ENCODE results near the gene GJD3. TPM values are rescaled to one million over a fixed set of nuclear protein-coding genes. Genes with fewer than 3 reads are reported as not detected.

GJD3 gene
- total RNA-seq, 1 experiment from 2014 or later, result not detected

DNA sequence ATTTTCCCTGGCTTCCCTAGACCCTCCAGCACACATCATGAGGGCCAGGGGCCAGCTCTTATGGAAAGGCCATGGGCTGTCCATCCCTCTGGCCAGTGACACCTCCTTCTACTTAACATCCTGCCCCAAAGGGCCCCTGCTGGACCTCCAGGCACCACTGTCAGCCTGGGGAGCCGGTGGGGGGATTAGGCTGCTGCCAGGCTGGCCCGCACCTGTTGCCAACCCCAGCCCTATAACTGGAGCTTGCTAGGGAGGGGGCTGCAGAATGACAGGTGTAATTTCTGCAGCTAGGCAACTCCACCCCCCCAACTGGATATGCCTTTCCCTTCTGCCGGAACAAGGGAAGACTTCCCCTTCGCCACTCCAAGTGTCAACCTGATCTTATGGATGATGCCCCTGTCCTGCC is 43.0 kb downstream of the GJD3 start:
- Histone ChIP-seq H3F3A (ENCODE audit: insufficient read depth, low read depth) (peaks cover 18% of the 10 kb centered on the region), H3K9me2 (ENCODE audit: insufficient read depth) (no peaks in the 10 kb centered on the region), H3K9me3 (ENCODE audit: insufficient read depth, low read depth) (no peaks in the 10 kb centered on the region), H3K4me2 (peak overlapping the region; percentile 71; the same call in 1 of the 2 replicates), H2AFZ (no peak overlapping the region), H3K4me1 (replicated peaks; ENCODE audit: insufficient read depth) (peaks cover 67% of the 10 kb centered on the region), H3K36me3 (ENCODE audit: low read depth) (no peaks in the 10 kb centered on the region), H4K20me1 (ENCODE audit: insufficient read depth) (peaks cover 11% of the 10 kb centered on the region), H3K4me3 (no peak overlapping the region), H3K79me2 (ENCODE audit: low read depth) (peaks cover 81% of the 10 kb centered on the region), H3K27me3 (ENCODE audit: insufficient read depth, low read depth) (no peaks in the 10 kb centered on the region), H3K27ac (no peak overlapping the region)
- POLR2A ChIA-PET (ENCODE audit: unreplicated experiment), result no interaction called here
- DNase-seq, result no peak
- intact Hi-C loops (cut with micrococcal nuclease; ENCODE audit: unreplicated experiment), result no loop called here
- BruUV-seq (replicated peaks), result no TSS peak
- CTCF ChIA-PET, result no interaction called here
- TF ChIP-seq EZH2 (IDR thresholded peaks at IDR 0.05; ENCODE audit: low read depth), result no peak
- TF ChIP-seq, protein P1, sequence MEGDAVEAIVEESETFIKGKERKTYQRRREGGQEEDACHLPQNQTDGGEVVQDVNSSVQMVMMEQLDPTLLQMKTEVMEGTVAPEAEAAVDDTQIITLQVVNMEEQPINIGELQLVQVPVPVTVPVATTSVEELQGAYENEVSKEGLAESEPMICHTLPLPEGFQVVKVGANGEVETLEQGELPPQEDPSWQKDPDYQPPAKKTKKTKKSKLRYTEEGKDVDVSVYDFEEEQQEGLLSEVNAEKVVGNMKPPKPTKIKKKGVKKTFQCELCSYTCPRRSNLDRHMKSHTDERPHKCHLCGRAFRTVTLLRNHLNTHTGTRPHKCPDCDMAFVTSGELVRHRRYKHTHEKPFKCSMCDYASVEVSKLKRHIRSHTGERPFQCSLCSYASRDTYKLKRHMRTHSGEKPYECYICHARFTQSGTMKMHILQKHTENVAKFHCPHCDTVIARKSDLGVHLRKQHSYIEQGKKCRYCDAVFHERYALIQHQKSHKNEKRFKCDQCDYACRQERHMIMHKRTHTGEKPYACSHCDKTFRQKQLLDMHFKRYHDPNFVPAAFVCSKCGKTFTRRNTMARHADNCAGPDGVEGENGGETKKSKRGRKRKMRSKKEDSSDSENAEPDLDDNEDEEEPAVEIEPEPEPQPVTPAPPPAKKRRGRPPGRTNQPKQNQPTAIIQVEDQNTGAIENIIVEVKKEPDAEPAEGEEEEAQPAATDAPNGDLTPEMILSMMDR (conservative IDR thresholded peaks at IDR 0.05), result no peak

DNA sequence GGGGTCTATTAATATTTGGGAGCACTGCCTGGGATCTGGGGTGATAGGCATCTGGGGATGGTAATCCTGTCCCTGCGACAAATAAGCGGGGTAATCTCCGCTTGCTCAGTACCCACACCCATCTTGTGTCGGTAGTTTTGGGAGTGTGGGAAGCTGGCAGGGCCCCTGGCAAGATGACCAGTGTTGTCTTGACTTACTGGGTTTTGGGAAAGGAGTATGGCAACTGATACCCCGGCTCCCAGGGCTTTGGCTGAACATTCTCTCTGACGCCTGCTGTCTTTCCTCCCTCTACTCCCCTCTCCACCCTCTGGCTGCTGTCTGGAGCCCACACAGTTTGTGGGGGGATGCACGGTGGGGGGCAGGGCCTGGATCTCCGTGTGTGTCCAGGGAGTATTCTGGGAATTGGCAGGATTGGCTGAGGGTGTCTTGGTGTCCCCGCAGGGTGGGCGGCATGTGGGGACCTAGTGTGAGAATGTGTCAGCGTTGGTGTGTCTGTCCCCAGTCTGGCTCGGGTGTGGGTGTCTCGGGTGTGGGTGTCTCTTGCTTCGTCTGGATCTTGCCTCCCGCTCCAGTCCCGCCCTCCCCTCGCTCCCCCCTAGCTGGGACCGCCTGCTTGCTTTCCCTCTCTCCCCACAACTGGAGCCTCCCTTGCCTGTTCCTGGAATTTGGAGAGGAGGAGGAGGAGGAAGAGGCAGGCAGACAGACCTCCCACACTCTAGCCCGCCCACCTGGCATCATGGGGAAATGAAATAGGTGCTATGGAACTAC is 43.6 kb downstream of the GJD3 start:
- Histone ChIP-seq H3K4me1 (replicated peaks; ENCODE audit: insufficient read depth) (peaks cover 73% of the 10 kb centered on the region), H4K20me1 (ENCODE audit: insufficient read depth) (peaks cover 10% of the 10 kb centered on the region), H2AFZ (no peak overlapping the region), H3K9me2 (ENCODE audit: insufficient read depth) (no peaks in the 10 kb centered on the region), H3F3A (ENCODE audit: insufficient read depth, low read depth) (peaks cover 24% of the 10 kb centered on the region), H3K27ac (no peak overlapping the region), H3K4me3 (no peak overlapping the region), H3K36me3 (ENCODE audit: low read depth) (no peaks in the 10 kb centered on the region), H3K79me2 (ENCODE audit: low read depth) (peaks cover 75% of the 10 kb centered on the region), H3K4me2 (peak overlapping the region; percentile 99; the same call in 1 of the 2 replicates), H3K9me3 (ENCODE audit: insufficient read depth, low read depth) (no peaks in the 10 kb centered on the region), H3K27me3 (ENCODE audit: insufficient read depth, low read depth) (no peaks in the 10 kb centered on the region)
- no peak for TF ChIP-seq EZH2 (IDR thresholded peaks at IDR 0.05; ENCODE audit: low read depth)
- TF ChIP-seq, protein P1 (conservative IDR thresholded peaks at IDR 0.05), result no peak
- ChIA-PET POLR2A (ENCODE audit: unreplicated experiment) (no interaction called here), CTCF (no interaction called here)
- no TSS peak for BruUV-seq (replicated peaks)
- intact Hi-C loops (cut with micrococcal nuclease; ENCODE audit: unreplicated experiment), result no loop called here
- DNase-seq, result no peak

DNA sequence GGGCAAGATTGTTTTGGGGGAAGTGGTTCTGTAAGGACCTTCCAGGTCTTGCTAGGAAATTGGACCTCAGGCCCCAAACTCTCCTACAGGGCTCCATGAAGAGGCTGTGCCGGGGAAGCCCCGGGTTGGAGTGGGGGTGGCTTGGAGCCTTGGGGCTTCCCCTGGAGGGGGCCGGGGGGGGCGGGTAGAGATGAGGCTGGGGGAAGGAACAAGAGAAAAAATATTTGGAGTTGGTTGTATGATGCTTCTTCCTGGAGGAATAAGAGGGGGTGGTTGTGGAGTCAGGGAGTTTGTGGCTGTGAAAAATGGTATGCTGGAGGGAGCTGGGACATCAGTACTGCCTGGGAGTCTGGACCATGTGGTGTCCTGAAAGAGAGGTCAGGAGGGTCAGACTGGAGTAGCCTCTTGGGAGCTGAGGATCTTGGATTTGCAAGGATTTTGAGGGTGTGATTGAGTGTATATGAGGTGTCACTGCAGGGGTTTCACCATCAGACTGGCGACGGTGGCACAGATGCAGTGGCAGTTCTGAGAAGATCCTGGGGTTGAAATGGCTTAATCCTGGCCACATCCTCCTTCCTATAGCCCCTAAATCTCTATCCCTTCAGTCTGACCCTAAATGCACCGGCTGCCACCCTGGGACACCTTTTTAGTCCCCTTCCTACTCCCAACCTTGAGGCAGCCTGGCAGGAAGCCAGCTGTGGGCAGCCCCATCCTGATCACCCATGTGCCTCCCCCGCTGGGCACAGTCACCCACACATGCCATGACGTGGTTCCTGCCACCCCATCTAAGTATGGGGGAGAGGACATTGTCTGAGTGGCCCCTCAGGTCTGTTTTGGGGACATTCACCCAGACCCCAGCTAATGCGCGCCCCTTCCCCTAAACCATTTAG is 44.6 kb downstream of the GJD3 start:
- peak overlapping the region; percentile 99 for H3K4me2 ChIP-seq
- H3K4me3 ChIP-seq, result peak overlapping the region; percentile 99; the same call in 1 of the 2 replicates
- no peak overlapping the region for H2AFZ ChIP-seq
- H3K36me3 ChIP-seq (ENCODE audit: low read depth), result no peaks in the 10 kb centered on the region
- peaks cover 83% of the 10 kb centered on the region for H3K4me1 ChIP-seq (replicated peaks; ENCODE audit: insufficient read depth)
- H3K27ac ChIP-seq, result no peak overlapping the region
- H3K79me2 ChIP-seq (ENCODE audit: low read depth), result peaks cover 68% of the 10 kb centered on the region
- ChIA-PET CTCF (no interaction called here), POLR2A (ENCODE audit: unreplicated experiment) (no interaction called here)
- H3F3A ChIP-seq (ENCODE audit: insufficient read depth, low read depth), result peaks cover 28% of the 10 kb centered on the region
- no peak for TF ChIP-seq EZH2 (IDR thresholded peaks at IDR 0.05; ENCODE audit: low read depth)
- peaks cover 10% of the 10 kb centered on the region for H4K20me1 ChIP-seq (ENCODE audit: insufficient read depth)
- intact Hi-C loops (cut with micrococcal nuclease; ENCODE audit: unreplicated experiment), result loop anchor here (2.0 to 10.0 kb wide), 2 partner anchors 21 to 295 kb away; no protein-coding TSS in a partner anchor
- no peaks in the 10 kb centered on the region for H3K9me2 ChIP-seq (ENCODE audit: insufficient read depth)
- BruUV-seq (replicated peaks), result no TSS peak
- H3K9me3 ChIP-seq (ENCODE audit: insufficient read depth, low read depth), result no peaks in the 10 kb centered on the region
- DNase-seq, result no peak
- H3K27me3 ChIP-seq (ENCODE audit: insufficient read depth, low read depth), result no peaks in the 10 kb centered on the region

Data from PC-9 (cell line).